SK-N-MC (cell line): Measurements from ENCODE around the gene TNFAIP2.

ENCODE experiments used
- DNase-seq: peaks from one replicate; pipeline ENCODE4 v3.0.0-alpha.2; 2011; ENCODE audit warnings: low read depth, low spot score
- H3K27ac ChIP-seq: fragments of 200-600 bp; sonication (generic); 2 replicates; pipeline ENCODE4 v1.5.1; 2016; ENCODE audit warnings: mixed run types
- H3K36me3 ChIP-seq: fragments of 200-600 bp; sonication (generic); 2 replicates; pipeline ENCODE4 v1.6.1; 2017; ENCODE audit warnings: antibody characterized with exemption, low read length, mixed read lengths; ENCODE audit not compliant: insufficient read depth
- H3K4me3 ChIP-seq: fragments of 200-600 bp; sonication (generic); 2 replicates; pipeline ENCODE4 v1.5.1; 2016
- H3K9ac ChIP-seq: fragments of 200-600 bp; sonication (generic); 2 replicates; pipeline ENCODE4 v1.8.0; 2017; ENCODE audit warnings: mixed run types, mixed read lengths; ENCODE audit not compliant: insufficient read length
- H3K9me3 ChIP-seq: fragments of 200-600 bp; sonication (generic); 2 replicates; pipeline ENCODE4 v1.6.1; 2017; ENCODE audit warnings: low read depth, mild to moderate bottlenecking, antibody characterized with exemption, low read length, moderate library complexity, mixed read lengths
- EZH2 ChIP-seq: fragments of 200-600 bp; sonication (generic); IDR thresholded peaks from one replicate; pipeline ENCODE4 v1.6.1; 2017; ENCODE audit warnings: antibody characterized with exemption
- FOXP2 ChIP-seq: optimal IDR thresholded peaks from 2 replicates; pipeline ENCODE3; 2011; ENCODE audit warnings: mild to moderate bottlenecking, moderate library complexity; ENCODE audit not compliant: insufficient read depth; ENCODE audit errors: extremely low read length, control extremely low read depth
- POLR2AphosphoS5 ChIP-seq: IDR thresholded peaks from 2 replicates; pipeline ENCODE4 v1.6.1; 2012; ENCODE audit warnings: mild to moderate bottlenecking, low read depth, low read length, borderline replicate concordance

TNFAIP2 gene

DNA sequence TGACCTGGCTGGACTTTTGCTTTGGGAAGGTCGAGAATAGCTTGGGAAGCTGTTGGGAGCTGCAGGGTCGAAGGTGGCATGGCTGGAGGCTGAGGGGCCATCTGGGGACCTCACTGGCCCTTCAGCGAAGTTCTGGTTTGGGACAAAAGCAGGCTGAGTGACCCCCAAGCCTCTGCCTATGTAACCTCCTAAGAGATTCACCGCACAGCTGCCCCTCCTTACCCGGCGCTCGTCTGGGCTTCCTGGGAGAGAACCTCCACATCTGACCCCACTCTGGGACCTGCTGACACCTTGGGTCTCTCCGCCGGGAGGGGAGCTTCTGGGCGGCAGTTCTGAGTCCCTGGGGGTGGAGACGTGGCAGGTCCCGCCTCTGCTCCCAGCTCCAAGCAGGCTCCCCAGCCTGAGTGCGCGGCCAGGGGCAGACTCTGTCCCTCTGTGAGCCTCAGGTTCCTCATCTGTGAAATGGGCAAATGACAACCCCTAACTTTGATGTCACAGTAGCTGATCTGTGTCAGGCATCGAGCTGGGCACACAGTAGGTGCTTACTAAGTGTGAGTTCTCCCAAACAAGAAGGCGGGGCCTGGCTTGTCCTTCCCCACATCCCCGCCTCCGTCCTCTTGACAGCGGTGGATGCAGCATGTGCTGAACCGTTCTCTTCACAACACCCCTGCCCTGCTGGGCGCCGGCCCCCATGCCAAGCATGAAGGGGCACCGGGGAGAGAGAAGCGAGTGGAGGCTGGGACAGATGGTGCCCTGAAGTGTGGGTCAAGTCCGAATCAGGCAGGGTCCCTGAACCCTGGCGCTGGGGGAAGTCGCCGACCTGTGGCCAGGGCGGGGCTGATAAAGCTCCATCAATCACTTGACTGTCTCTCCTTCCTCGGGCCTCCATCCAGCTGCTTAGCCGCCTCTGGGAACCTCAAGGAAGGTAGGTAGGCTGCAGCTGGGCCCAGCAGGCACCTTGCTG is 25.0 kb upstream of the TNFAIP2 start:
- H3K4me3 ChIP-seq = no peak overlapping the region
- no peaks in the 10 kb centered on the region for H3K36me3 ChIP-seq
- no peaks in the 10 kb centered on the region for H3K9me3 ChIP-seq
- no peak for DNase-seq
- TF ChIP-seq POLR2AphosphoS5 (no peak), EZH2 (no peak), FOXP2 (no peak)
- H3K27ac ChIP-seq = no peak overlapping the region
- no peak overlapping the region for H3K9ac ChIP-seq

DNA sequence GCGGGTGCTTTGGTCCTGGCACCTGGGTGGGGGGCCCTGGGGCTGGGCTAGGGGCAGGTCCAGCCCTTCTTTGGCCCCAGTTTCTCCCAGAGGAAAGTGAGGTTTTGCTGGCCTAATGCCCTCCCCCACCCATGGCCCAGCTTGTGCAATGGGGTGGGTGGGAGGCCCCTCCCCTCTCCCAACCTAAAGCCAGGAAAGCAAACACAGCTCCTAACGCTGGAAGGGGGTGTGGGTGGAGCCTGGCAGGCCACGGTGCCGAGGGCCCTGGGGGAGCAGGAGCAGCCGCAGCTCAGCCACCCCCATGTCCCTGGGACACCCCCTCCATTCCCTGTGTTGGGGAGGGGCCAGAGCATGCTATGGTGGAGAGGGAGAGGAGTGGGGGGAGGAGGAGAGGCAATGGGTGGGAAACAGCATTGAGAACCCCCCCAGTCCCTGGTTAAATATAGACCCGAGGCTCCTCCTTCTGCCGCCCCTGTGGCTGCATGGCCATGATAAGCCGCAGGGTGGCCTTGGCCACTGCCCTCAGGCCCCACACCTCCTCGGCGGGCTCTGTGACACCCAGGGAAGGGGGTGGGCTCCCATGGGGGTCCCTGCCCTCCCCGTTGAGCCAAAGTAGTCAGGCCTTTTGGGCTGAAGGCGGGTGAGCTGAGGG is 24.1 kb upstream of the TNFAIP2 start:
- TF ChIP-seq FOXP2 = peak; percentile 51
- no peak for TF ChIP-seq POLR2AphosphoS5
- peak overlapping the region; percentile 30 for H3K9ac ChIP-seq
- H3K9me3 ChIP-seq = no peaks in the 10 kb centered on the region
- no peak for DNase-seq
- peak overlapping the region; percentile 19 for H3K4me3 ChIP-seq
- H3K36me3 ChIP-seq = no peaks in the 10 kb centered on the region
- H3K27ac ChIP-seq = no peak overlapping the region

DNA sequence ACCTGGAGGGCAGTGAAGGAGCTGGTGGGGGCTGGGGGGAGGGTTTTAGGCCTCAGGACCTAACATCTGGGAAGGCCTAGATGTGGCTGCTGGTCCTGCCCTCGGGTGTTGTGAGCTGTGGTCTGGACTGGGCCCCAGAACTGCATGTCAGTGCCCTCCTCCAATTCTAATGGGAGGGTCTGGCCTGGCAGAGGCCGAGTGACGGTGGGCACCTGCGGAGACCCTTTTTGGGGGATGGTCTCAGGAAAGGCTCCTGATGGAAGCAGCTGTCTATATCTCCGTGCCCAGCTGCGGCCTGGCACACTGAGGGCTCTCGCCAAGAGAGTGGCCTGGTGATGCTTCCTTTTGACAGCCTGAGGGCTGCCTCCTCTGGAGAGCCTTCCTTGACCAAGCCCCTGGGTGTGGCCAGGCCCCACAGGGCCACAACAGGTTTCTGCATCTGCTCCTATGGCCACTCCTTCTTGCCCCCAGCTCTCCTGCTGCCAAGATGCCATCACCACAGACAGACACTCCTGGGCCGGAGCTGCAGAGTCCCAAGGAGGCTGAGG is 23.5 kb upstream of the TNFAIP2 start:
- no peak overlapping the region for H3K27ac ChIP-seq
- no peak overlapping the region for H3K9ac ChIP-seq
- DNase-seq = no peak
- no peak for TF ChIP-seq FOXP2
- TF ChIP-seq POLR2AphosphoS5 = no peak
- no peaks in the 10 kb centered on the region for H3K36me3 ChIP-seq
- H3K4me3 ChIP-seq = no peak overlapping the region
- no peaks in the 10 kb centered on the region for H3K9me3 ChIP-seq

- no peak overlapping the region for H3K27ac ChIP-seq
- DNase-seq = no peak
- no peak for TF ChIP-seq FOXP2
- TF ChIP-seq EZH2 = no peak
- TF ChIP-seq POLR2AphosphoS5 = no peak
- H3K4me3 ChIP-seq = no peak overlapping the region
- no peaks in the 10 kb centered on the region for H3K9me3 ChIP-seq
- H3K36me3 ChIP-seq = no peaks in the 10 kb centered on the region
- H3K9ac ChIP-seq = no peak overlapping the region
Measured at GRCh38 chr14:103100281-103101121, 22.8 kb upstream of the TNFAIP2 start.

DNA sequence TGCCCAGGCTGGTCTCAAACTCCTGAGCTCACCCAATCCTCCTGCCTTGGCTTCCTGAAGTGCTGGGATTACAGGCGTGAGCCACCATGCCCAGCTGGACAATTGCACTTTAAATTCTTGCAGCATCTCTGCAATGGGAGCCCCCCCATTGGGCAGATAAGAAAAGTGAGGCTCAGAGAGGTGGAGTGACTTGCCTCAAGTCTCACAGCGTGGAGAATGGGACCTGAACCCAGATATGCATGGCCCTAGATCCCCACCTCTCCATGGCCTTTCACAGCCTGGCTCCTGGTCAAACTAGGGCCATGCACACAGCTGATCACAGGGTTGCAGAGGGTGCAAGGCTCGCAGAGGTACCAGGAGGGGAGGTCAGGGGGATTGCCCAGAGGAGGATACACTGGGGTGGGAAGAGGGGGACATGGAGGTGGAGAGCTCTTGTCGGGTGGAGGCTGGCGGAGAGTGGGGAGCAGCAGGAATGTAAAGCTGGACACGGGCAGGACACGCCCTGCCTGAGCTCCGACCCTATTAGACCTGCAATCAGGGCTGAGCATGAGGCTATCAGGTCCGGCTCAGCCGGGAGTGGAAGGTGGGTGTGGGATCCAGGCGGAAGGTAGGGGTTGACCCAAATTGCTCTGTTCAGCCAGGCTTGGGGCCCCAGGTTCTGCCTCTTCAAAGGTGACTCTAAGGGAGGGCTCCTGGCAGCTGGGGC is 21.9 kb upstream of the TNFAIP2 start:
- H3K27ac ChIP-seq = no peak overlapping the region

GRCh38 chr14:103101963-103102688 is 21.1 kb upstream of the TNFAIP2 start:
- Histone ChIP-seq H3K36me3 (no peaks in the 10 kb centered on the region), H3K4me3 (no peak overlapping the region), H3K9me3 (no peaks in the 10 kb centered on the region), H3K27ac (no peak overlapping the region), H3K9ac (no peak overlapping the region)
- DNase-seq = no peak
- TF ChIP-seq FOXP2 (no peak), POLR2AphosphoS5 (no peak), EZH2 (no peak)

More for the DNA sequence above, 21.9 kb upstream of the TNFAIP2 start:
- no peak overlapping the region for H3K4me3 ChIP-seq
- no peak for DNase-seq
- no peaks in the 10 kb centered on the region for H3K36me3 ChIP-seq
- no peak overlapping the region for H3K9ac ChIP-seq
- TF ChIP-seq EZH2 (no peak), POLR2AphosphoS5 (no peak), FOXP2 (no peak)
- no peaks in the 10 kb centered on the region for H3K9me3 ChIP-seq

GRCh38 chr14:103102689-103103260 is 20.5 kb upstream of the TNFAIP2 start:
- Histone ChIP-seq H3K36me3 (no peaks in the 10 kb centered on the region), H3K9me3 (no peaks in the 10 kb centered on the region), H3K27ac (no peak overlapping the region), H3K9ac (no peak overlapping the region), H3K4me3 (no peak overlapping the region)
- no peak for DNase-seq
- TF ChIP-seq FOXP2 = no peak
- no peak for TF ChIP-seq POLR2AphosphoS5
- TF ChIP-seq EZH2 = no peak
